Right renal cortex interstitium (tissue), 3 donors: Measurements from ENCODE around the gene NR6A1. TPM values are rescaled to one million over a fixed set of nuclear protein-coding genes. Genes with fewer than 3 reads are reported as not detected.

Source experiments
- DNase-seq, 3 donors: peaks; one replicate each; pipeline ENCODE4 v3.0.0-alpha.2; 2013; ENCODE audit warnings: low read depth in 3 of 3, low spot score in 2 of 3
- polyA plus RNA-seq, 3 donors: library from polyadenylated mRNA; unstranded; fragments of 120-200 nt; gene quantifications; one replicate each; pipeline ENCODE4 v1.2.1, GENCODE V29; 2013; ENCODE audit not compliant: insufficient read length in 3 of 3

NR6A1 gene
- polyA plus RNA-seq, 3 donors, result 0.57 to 1.1 (median 0.89) TPM

DNA sequence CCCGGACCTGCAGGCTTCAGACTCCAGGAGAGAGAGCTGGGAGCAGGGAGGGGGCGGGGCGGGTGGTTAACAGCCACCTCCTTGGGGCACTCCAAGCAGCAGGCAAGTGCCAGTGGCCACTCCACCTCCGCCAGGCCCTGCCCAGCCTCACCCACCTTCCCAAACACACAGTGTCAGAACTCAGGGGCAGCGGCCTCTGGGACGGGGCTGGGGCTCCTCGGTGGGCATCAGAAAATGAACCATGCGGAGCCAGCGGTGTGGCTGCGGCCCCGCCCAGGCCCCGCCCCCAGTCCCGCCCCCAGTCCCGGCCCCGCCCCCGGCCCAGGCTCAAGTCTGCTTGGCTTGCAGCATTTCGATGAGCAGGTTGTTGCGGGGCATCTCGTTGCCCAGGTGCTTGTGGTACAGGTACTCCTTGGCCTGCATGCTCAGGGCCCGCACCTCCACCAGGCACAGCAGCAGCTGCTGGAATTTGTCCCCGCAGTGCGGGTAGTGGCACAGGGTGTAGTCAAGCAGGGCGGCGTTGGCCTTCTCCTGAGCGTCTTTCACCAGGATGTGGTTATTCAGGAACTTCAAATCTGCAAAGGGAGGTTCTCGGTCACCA lies 288.6 kb downstream of the NR6A1 start:
- DNase-seq, result no peak

DNA sequence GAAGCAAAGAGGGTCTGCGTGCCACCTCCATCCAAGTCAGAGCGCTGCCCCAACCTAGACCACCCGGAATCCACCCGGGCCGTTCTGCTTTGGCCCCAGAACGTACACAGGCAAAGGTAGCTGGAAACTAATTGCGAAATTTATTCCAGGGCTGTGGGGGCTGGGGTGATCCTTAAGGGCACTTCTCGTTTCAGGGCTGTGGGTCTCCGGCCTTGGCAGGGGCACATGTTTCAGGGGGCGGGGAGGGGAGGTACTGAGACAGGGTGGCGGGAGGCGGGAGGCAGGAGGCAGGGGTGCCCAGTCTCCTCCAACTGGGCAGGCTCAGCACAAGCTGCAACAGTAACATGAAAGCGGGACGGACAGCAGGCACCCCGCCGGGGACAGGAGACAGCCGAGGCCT lies 290.0 kb downstream of the NR6A1 start:
- no peak for DNase-seq

DNA sequence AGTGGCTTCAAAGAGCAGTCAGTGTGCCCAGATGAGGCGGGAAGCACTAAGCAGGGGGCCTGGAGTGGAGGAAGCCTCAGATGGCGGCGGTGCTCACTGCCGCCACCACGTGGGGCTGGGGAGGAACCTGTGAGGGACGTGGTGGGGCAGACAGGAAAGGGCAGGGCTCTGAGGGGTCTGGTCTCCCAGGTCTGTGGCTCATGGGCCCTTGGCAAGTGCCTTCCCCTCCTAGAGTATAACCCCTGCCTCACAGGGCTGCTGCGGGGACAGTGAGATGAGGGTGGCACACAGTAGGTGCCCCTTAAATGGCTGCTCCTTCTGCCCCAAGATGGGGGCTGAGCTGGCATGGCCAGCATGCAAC lies 290.5 kb downstream of the NR6A1 start:
- DNase-seq, result no peak

DNA sequence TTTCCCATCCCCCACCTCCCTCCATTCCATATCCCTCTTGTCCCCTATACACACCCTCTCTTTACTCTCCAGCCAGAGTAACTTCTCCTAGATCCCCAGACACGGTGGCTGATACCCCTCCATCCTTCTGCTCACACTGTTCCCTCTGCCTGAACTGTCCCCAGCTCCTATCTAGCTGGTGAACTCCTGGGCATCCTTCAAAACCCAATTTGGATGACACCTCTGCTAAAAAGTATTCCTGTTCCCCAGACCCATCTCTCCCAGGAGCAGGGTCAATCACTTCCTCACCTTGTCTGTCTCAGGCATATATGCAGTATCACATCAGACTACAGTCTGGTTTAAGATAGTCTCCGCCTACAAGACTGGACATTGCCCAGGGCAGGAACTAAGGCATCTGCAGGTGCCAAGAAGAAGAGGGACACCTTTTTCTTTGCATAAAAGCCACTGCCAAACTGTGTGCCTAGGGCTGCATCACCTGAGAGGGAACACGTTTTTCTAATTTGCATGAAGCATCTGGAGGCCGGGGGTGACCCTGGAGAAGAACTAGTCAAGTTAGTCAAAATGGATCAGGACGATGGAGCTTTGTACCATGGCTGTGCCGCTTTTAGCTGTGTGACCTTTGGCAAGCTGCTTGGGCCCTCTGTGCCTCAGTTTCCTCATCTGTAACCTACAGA lies 291.0 kb downstream of the NR6A1 start:
- no peak for DNase-seq

DNA sequence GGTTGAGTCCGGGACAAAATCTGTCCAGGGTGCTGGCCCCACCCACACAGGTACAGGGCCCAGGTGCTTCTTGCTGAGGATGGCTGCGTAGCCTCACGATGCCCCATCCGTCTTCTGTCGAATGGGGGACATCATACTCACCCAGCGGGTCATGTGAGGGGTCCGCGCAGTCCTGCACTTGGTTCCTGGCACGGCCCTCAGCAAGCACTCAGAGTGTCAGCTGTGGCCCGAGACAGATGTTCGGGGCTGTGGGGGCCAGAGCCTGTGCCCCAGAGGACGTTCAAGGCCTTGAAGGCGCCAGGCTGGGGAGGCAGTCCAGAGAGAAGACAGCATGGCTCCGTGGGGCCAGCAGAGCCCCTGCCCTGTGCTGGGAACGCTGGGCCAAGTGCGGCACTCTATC lies 291.7 kb downstream of the NR6A1 start:
- no peak for DNase-seq

DNA sequence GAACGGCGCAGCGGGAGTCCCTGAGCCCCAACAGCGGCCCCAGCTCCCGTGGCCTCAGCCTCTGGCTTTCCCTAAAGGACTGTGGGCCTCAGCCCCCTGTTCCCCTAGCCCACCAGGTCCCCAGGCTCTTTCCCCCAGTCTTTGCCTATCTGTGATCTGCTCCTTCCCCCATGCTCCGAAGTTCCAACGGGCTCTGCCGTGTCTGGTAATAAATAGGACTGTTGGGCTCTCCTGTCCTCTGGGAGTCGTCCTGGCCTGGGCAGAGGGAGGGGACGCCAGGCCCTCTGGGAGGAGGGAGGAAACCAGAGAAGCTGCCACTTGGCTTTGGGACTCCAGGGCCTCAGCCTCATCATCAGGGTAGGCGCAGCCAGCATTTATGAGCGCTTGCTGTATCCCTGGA lies 292.8 kb downstream of the NR6A1 start:
- DNase-seq, result no peak

DNA sequence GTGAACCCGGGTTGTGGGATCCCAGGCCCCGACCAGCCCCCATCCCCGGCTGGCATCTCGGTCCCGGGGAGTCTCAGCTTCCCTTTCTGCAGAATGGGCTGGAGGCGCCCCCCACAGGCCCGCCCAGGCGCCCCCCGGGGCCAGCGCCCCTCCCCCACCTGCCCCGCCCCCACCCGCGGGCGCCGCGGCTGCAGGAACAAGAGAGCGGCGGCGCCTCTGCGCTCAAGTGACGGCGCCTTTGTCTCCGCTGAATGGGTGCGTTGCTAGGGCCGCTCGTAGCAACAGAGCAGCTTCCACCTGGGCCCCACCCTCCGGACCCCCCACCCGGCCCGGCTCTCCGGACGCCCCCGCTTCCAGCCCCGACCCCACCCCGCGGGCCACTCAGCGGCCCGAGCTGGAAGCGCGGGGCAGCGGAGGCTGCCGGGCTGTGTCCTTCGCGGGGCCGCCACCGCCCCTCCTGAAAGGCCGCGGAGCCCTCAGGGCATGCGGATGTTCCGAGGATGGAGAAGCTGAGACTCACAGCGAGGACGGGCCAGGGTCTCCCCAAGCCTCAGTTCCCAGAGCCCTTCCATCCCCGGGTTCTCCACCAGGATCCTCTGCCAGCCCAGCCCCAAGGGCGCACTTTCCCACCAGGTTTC lies 293.3 kb downstream of the NR6A1 start:
- no peak for DNase-seq

DNA sequence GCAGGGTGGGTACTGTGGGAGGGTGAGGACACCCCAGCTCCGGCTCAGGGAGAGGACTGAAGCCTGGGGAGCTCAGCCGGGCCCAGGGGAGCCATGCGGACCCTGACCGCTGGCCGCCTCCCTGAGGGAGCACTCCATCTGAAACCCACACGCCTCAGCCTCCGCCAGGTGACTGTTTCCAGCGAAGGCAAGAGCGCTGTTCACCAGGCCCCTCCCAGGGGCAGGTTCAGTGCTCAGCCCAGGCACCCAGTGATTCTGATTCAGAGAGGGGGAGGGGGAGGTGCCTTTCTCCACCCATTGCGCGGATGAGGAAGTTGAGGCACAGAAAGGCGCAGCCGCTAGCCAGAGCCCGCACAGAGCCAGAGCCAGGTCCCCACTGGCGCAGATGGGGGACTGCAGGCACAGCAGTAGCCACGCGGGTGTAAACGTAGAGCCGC lies 293.9 kb downstream of the NR6A1 start:
- DNase-seq, result no peak

DNA sequence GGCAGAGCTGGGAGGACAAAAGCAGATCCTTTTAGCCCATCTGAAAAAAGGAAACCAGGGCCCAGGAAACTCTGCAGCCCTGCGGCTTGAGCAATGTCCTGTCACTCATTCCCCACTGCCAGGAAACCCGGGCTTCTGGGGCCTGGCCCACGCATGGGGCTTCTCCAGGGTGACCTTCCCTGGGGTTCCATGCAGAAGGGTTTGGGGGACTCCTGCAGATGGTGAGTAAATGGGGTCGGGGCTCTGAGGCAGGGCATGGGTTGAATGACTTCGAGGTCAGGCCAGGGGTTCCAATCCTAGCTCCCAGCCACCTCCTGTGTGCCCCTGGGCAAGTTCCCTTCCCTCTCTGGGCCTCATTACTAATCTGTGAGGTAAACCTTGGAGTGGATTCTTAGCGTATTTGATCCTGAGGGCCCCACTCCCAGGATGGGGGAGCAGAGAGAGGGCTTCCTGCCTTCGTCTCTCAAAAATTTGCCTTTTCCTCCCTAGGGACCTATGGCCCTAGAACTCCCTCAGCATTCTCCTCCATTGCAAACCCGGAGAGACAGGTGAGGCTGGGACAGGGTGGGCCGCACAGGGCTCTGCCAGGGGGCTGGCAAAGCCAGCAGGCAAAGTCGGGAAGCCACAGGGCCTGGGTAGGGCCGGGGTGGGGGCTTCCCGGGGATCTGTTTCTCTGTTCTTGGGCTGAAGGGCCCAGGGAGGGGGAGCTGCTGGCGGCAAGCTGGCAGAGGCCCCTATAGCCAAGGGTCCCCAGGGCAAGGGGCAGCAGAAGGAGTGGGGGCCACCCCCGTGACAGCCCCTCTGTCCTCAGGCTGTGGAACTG lies 295.0 kb downstream of the NR6A1 start:
- no peak for DNase-seq

DNA sequence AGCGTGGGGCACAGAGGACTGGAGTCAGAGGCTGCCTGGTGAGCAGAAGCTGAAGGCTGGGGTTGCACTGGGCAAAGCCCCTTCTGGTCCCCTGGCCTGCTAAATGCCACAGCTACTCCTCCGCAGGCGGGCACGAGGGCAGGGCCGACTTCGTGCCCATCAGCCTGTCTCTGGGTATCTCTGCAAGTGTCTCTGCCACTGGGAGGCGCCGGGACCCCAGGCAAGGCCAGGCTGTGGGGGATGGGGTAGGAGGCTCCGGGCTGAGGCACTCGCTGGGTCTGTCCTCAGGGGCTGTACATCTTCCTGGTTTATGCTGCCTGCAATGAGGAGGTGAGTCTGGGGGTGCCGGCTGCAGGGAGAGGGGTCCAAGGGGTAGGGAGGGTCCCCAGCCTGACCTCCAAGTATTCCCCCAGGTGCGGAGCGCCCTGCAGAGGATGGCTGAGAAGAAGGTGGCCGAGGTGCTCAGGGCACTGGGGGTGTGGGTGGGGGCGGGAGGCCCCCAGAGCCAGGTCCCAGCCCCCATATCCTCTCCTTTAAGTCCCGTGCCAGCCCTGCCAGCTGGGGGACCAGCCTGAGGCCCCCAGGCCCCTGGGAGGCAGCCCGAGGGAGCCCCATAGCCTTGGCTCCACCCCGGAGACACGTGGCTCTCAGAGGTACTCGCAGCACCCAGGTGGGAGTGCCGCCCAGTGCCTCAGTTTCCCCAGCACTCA lies 295.8 kb downstream of the NR6A1 start:
- DNase-seq, result no peak

DNA sequence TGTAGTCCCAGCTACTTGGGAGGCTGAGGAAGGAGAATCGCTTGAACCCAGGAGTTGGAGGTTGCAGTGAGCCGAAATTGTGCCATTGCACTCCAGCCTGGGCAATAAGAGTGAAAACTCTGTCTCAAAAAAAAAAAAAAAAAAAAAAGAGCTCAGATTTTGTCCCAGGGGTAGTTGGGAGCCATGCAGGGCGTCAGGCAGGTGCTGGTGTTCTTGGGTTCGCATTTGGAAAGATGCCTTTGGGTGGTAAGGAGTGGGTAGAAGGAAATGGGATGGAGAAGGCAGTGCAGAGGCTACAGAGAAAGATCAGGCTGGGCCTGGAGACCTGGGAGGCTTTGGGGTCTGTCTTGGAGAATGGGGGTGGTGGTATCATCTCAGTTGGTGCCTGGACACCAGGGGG lies 297.0 kb downstream of the NR6A1 start:
- DNase-seq, result no peak

DNA sequence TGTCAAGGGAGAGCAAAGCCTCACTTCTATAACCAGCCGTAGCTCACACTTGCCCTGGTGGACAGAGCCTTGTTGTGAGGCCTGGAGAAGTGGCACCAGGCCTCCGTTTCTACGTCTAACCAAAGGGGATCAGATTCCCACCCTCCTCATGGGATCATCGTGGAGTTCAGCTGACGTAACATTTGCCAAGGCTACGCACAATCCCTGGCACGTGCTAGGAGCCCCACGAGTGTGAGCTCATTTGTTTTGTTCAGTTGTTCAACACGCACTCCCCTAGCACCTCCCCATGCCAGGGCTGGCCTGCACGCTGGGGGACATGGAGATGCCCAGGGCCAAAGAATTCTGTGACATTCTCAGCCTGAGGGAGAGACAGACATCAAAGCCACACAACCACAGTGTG lies 297.8 kb downstream of the NR6A1 start:
- no peak for DNase-seq

DNA sequence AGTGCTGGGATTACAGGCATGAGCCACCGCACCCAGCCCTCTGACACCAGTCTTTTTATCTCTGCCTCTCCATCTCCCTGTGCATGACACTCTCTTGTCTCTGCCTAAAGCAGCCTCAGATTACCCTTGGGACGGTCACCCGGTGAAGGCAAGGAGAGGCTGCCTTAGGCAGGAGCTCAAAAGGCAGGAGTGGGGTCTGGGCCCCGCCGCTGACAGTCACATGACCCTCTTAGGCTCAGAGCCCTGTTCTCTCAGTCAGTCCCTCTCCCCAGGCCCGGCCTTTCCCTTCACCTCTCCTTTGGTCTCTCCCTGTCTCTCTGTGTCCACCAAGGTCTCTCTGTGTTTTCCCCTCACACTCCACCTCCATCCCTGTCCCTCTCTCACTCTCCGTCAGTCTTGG lies 298.3 kb downstream of the NR6A1 start:
- no peak for DNase-seq

DNA sequence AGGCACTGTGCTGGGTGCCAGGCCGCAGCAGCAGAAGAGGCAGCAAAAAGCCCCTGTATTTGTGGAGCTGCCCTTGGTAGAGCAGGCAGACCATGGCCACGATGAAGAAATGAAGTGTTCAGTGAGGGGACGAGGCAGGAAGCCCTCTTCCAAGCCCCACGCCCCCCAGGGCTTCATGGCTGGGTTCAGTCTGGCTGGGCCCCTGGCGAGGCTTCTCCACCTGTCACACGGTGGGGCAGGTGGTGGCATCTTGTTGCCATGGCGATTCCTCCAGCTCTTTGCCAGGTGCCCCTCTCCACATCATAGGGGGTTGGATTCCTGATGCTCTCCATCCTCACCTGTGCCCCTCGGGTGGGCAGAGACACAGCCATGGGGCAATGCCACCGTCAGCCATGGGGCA lies 299.4 kb downstream of the NR6A1 start:
- DNase-seq, result no peak

DNA sequence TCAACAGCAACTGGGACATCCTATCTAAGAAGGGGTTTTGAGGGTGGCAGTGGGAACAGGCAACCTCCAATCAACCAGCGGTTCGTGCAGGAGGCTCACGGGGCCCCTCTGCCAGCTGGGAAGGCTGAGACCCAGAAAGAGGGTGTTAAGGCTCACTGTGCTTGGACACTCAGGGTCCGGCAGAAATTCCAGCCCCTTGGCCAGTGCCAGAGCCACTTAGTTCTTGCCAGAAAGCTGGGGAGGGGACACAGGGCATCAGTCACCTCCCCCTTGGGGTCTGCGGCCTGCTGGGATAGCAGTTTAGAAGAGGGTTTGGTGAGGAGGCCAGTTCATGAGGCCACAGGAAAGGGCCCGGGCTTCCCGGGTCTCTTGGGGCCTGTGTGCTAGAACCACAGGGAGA lies 300.4 kb downstream of the NR6A1 start:
- no peak for DNase-seq

DNA sequence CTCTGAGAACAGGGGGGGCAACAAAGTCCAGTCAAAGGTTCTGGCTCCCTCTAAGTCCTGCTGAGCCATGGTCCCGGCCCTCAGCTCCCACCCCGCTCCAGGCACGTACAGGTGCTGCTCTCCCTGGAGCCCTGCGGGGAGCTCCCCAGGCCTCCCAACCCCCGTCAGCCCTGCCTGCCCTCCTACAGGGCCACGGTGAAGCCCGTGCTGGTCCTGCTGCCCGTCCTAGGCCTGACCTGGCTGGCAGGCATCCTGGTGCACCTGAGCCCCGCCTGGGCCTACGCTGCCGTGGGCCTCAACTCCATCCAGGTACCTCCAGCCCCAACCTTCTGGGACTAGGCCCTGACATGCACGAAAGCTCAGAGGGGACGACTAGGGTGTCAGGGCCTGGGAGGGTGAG lies 300.8 kb downstream of the NR6A1 start:
- no peak for DNase-seq

DNA sequence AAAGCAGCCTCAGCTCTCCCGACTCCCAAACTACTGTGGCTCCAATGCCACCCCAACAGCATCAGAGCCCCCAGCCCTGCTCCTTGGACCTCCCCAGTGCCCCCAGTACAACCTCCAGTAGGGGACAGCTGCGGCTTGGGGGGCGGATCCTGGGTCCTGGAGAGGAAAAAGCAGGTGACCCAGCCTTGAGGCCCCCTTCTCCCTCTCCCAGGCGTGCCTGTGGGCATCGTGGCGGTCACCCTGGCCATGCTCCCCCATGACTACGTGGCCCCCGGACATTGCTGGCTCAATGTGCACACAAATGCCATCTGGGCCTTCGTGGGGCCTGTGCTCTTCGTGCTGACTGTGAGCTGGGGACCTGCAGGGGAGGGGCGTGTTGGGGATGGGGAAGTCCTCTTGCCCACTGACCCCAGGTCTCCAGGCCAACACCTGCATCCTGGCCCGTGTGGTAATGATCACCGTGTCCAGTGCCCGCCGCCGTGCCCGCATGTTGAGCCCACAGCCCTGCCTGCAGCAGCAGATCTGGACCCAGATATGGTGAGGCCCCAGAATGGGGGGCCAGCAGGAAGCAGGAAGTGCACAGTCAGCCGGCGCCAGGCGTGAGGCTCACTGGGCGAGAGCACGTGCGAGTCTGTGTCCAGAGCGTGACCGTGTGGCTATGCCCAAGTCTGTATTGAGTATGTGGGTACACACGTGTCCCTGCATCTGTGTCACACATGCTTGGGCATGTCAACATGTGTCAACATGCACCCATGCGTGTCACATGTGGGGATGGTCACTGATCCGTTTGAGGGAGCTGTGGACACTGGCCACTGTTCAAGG lies 301.9 kb downstream of the NR6A1 start:
- no peak for DNase-seq

DNA sequence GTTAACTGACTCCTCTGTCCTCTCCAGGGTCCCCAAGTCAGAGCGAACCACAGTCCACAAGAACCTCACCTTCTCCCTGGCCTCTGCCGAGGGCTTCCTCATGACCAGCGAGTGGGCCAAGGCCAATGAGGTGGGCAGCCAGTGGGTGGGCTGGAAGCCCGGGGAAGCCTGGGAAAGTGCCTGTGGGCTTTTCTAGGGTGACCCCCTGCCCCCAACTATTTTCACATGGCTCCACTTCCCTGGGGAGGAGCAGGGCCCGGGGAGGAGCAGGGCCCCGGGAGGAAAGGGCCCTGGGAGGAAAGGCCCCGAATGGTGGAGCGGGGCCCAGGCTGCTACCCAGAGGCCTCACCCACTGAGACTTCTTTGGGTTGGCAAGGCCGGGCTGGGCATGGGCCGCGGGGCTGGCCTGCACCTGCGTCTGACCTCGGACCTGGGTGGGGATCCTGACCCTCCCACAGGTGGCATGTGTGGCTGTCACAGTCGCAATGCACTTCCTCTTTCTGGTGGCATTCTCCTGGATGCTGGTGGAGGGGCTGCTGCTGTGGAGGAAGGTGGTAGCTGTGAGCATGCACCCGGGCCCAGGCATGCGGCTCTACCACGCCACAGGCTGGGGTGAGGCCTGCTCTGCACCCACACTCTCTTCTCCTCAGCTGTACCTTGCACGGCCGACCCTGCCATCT lies 302.9 kb downstream of the NR6A1 start:
- no peak for DNase-seq

DNA sequence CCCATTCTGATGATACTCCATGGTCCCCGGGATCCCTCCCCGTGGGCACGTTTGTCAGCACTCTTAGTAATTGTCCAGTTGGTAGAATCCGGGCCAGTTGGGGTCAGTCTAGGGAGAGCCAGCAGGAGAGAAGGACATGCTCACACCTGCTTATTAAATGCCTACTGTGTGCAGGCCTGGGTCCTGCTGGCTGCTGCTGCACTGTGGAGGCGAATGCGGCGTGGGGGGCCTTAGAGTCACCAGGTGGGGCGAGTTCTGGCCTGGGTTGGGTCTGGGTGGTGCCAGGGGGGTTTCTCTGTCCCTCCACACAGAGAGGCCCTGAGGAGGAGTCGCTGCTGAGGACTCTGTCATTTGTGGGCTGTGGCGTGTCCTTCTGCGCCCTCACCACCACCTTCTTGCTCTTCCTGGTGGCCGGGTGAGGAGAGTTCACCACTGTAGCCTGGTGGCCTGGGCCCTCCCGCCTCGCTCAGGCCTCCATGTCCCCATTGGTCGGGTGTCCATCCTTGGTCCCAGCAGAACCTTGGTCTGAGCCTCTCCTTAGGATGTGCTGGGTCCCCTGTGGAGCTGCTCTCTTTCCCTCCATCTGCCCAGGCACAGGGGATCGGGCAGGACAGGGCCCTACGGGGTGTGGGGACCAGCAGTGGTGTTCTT lies 303.6 kb downstream of the NR6A1 start:
- DNase-seq, result no peak
